Stimulated activated CD4-positive, alpha-beta T cell treated with anti-CD3 and anti-CD28 coated beads, Interleukin-2, amount 100 ng/mL, for 48 hours (primary cell): Measurements from ENCODE around the gene KCNQ4.

ENCODE experiments used
- DNase-seq, 2 donors: peaks; one replicate each; pipeline ENCODE4 v3.0.0-alpha.2; 2020

KCNQ4 gene

GRCh38 chr1:40797668-40798010 lies 14.1 kb downstream of the KCNQ4 start:
- no peak for DNase-seq

- DNase-seq = no peak
Measured at GRCh38 chr1:40798366-40799281, 15.0 kb downstream of the KCNQ4 start.

- DNase-seq = no peak
Measured at GRCh38 chr1:40799351-40799867, 15.8 kb downstream of the KCNQ4 start.

- no peak for DNase-seq
Measured at GRCh38 chr1:40801742-40802077, 18.1 kb downstream of the KCNQ4 start.

GRCh38 chr1:40802078-40802741 lies 18.6 kb downstream of the KCNQ4 start:
- DNase-seq = peak; percentile 72 to 84

- no peak for DNase-seq
Measured at GRCh38 chr1:40802742-40803113, 19.1 kb downstream of the KCNQ4 start.

GRCh38 chr1:40803447-40803846 lies 19.9 kb downstream of the KCNQ4 start:
- DNase-seq = no peak

GRCh38 chr1:40803902-40804301 lies 20.3 kb downstream of the KCNQ4 start:
- no peak for DNase-seq

GRCh38 chr1:40806240-40806639 lies 22.7 kb downstream of the KCNQ4 start:
- no peak for DNase-seq

GRCh38 chr1:40806731-40807695 lies 23.4 kb downstream of the KCNQ4 start:
- DNase-seq = no peak

GRCh38 chr1:40808002-40808401 lies 24.4 kb downstream of the KCNQ4 start:
- no peak for DNase-seq

GRCh38 chr1:40808444-40808843 lies 24.9 kb downstream of the KCNQ4 start:
- DNase-seq = no peak

- no peak for DNase-seq
Measured at GRCh38 chr1:40808909-40809308, 25.3 kb downstream of the KCNQ4 start.

GRCh38 chr1:40810927-40811326 lies 27.3 kb downstream of the KCNQ4 start:
- no peak for DNase-seq

- no peak for DNase-seq
Measured at GRCh38 chr1:40815420-40815819, 31.8 kb downstream of the KCNQ4 start.

GRCh38 chr1:40817791-40818263 lies 34.2 kb downstream of the KCNQ4 start:
- no peak for DNase-seq

- DNase-seq = peak; percentile 79
Measured at GRCh38 chr1:40818264-40818961, 34.8 kb downstream of the KCNQ4 start.

GRCh38 chr1:40819101-40819500 lies 35.5 kb downstream of the KCNQ4 start:
- DNase-seq = no peak

GRCh38 chr1:40820251-40820797 lies 36.7 kb downstream of the KCNQ4 start:
- DNase-seq = no peak

GRCh38 chr1:40820911-40821693 lies 37.5 kb downstream of the KCNQ4 start:
- DNase-seq = no peak

- no peak for DNase-seq
Measured at GRCh38 chr1:40822890-40823289, 39.3 kb downstream of the KCNQ4 start.
